Measurements from ENCODE around the gene PRSS38. TPM values are rescaled to one million over a fixed set of nuclear protein-coding genes. Genes with fewer than 3 reads are reported as not detected.

Gene PRSS38
- total RNA-seq, 1 experiment from 2014 or later, result not detected

DNA sequence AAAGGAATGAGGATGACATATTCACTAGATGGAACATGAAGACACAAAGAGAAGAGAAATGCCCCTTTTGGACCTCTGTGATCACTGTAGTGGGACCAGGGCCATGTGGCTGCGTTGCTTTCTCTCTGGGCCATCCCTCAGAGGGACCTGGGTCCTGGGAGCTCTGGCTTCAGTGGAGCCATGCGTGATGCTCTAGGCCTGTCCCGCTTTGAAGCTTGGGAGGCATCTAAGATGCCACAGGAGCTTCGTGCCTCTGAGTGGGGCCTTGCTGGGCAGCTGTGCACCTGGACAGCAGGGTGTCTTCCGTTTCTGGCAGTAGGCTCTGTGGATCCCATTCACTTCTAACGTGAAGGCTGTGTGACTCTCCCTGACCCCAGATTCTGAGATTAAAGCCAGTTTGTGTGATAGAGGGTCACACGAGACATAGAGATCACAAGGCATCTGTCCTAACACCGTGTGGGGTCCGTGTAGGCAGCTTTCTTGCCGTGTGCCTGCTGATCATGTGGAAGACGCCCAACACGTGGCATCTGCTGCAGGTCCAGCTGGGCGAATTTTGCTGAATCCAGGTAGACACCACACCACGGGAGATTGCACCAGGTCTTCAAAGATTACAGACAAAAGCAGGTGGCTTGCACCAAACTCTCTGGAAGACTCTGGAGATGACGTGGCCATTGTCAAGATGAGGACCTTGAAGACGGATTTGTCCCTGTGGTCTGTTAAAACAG is 17.2 kb upstream of the PRSS38 start:
- RAD21 ChIA-PET (ENCODE audit: low non-redundant PET in 1 of 2, low total read pairs in 2 of 2, uncharacterized antibody in 2 of 2, unreplicated experiment in 2 of 2), result no interaction called here
- no TSS peak for BruUV-seq (replicated peaks)
- no peak overlapping the region for H3K4me2 ChIP-seq (ENCODE audit: low read length)
- H3K4me1 ChIP-seq (ENCODE audit: control insufficient read depth in 1 of 2, insufficient read depth in 2 of 2, low read length in 2 of 2), result peaks cover 10 to 13% of the 10 kb centered on the region in 2 experiments
- no peaks in the 10 kb centered on the region for H4K20me1 ChIP-seq (ENCODE audit: insufficient read depth)
- DNase-seq (ENCODE audit: low read depth, low spot score), result no peak
- ATAC-seq, result no peak
- no peaks in the 10 kb centered on the region for H3K36me3 ChIP-seq (ENCODE audit: control insufficient read depth in 1 of 2, insufficient read depth in 2 of 2, low read length in 2 of 2)
- no peaks in the 10 kb centered on the region for H3K27me3 ChIP-seq (ENCODE audit: insufficient read depth, low read length)
- H3K4me3 ChIP-seq (replicated peaks in 1 of 2; ENCODE audit: low read depth in 1 of 2, low read length in 2 of 2), result no peak overlapping the region
- CTCF ChIA-PET, result no interaction called here
- intact Hi-C loops (cut with micrococcal nuclease), result no loop called here
- H3K79me2 ChIP-seq (ENCODE audit: insufficient read depth, low read length), result no peaks in the 10 kb centered on the region
- no peaks in the 10 kb centered on the region for H3K9me2 ChIP-seq (ENCODE audit: insufficient read depth)
- no peak overlapping the region for H2AFZ ChIP-seq (ENCODE audit: low read depth, low read length, poor library complexity, severe bottlenecking)
- POLR2A ChIA-PET, result no interaction called here
- H3K9me3 ChIP-seq (ENCODE audit: control insufficient read depth in 1 of 2, insufficient read depth in 1 of 2, low read depth in 1 of 2, low read length in 2 of 2), result no peaks in the 10 kb centered on the region
- H3K27ac ChIP-seq (ENCODE audit: low read depth, low read length), result no peak overlapping the region
- no peak for TF ChIP-seq JUND (IDR thresholded peaks at IDR 0.05)
- TF ChIP-seq SIN3A (IDR thresholded peaks at IDR 0.05; ENCODE audit: low read depth), result no peak
- no peak for TF ChIP-seq ZNF274 (IDR thresholded peaks at IDR 0.05; ENCODE audit: low read depth, low read length)
- no peak for TF ChIP-seq SRF (IDR thresholded peaks at IDR 0.05; ENCODE audit: low read depth)
- TF ChIP-seq, protein P1, sequence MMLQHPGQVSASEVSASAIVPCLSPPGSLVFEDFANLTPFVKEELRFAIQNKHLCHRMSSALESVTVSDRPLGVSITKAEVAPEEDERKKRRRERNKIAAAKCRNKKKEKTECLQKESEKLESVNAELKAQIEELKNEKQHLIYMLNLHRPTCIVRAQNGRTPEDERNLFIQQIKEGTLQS (IDR thresholded peaks at IDR 0.05), result no peak
- TF ChIP-seq, protein P2, sequence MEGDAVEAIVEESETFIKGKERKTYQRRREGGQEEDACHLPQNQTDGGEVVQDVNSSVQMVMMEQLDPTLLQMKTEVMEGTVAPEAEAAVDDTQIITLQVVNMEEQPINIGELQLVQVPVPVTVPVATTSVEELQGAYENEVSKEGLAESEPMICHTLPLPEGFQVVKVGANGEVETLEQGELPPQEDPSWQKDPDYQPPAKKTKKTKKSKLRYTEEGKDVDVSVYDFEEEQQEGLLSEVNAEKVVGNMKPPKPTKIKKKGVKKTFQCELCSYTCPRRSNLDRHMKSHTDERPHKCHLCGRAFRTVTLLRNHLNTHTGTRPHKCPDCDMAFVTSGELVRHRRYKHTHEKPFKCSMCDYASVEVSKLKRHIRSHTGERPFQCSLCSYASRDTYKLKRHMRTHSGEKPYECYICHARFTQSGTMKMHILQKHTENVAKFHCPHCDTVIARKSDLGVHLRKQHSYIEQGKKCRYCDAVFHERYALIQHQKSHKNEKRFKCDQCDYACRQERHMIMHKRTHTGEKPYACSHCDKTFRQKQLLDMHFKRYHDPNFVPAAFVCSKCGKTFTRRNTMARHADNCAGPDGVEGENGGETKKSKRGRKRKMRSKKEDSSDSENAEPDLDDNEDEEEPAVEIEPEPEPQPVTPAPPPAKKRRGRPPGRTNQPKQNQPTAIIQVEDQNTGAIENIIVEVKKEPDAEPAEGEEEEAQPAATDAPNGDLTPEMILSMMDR (IDR thresholded peaks at IDR 0.05 in 2 of 3, conservative IDR thresholded peaks at IDR 0.05 in 1 of 3; ENCODE audit: borderline replicate concordance in 1 of 3, insufficient read depth in 1 of 3, low read depth in 2 of 3, low read length in 2 of 3), result no peak
- TF ChIP-seq, protein P3, sequence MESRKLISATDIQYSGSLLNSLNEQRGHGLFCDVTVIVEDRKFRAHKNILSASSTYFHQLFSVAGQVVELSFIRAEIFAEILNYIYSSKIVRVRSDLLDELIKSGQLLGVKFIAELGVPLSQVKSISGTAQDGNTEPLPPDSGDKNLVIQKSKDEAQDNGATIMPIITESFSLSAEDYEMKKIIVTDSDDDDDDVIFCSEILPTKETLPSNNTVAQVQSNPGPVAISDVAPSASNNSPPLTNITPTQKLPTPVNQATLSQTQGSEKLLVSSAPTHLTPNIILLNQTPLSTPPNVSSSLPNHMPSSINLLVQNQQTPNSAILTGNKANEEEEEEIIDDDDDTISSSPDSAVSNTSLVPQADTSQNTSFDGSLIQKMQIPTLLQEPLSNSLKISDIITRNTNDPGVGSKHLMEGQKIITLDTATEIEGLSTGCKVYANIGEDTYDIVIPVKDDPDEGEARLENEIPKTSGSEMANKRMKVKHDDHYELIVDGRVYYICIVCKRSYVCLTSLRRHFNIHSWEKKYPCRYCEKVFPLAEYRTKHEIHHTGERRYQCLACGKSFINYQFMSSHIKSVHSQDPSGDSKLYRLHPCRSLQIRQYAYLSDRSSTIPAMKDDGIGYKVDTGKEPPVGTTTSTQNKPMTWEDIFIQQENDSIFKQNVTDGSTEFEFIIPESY (IDR thresholded peaks at IDR 0.05; ENCODE audit: extremely low read depth, insufficient replicate concordance, low read length), result no peak
- TF ChIP-seq CEBPB (IDR thresholded peaks at IDR 0.05; ENCODE audit: low read depth), result no peak
- no peak for TF ChIP-seq CBX3 (IDR thresholded peaks at IDR 0.05; ENCODE audit: low read depth)
- no peak for TF ChIP-seq FOSL1 (IDR thresholded peaks at IDR 0.05; ENCODE audit: low read depth)
- TF ChIP-seq, protein P4, sequence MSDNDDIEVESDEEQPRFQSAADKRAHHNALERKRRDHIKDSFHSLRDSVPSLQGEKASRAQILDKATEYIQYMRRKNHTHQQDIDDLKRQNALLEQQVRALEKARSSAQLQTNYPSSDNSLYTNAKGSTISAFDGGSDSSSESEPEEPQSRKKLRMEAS (IDR thresholded peaks at IDR 0.05), result no peak
- no peak for TF ChIP-seq POLR2AphosphoS5 (IDR thresholded peaks at IDR 0.05; ENCODE audit: low read depth, low read length)
- no peak for TF ChIP-seq RAD21 (IDR thresholded peaks at IDR 0.05; ENCODE audit: low read depth)
- TF ChIP-seq EZH2 (IDR thresholded peaks at IDR 0.05), result no peak
- TF ChIP-seq TCF7L2 (IDR thresholded peaks at IDR 0.05; ENCODE audit: borderline replicate concordance, extremely low read depth, insufficient read depth, insufficient read length), result no peak
- TF ChIP-seq ELF1 (IDR thresholded peaks at IDR 0.05; ENCODE audit: borderline replicate concordance, low read depth), result no peak
- no peak for TF ChIP-seq YY1 (IDR thresholded peaks at IDR 0.05; ENCODE audit: extremely low read depth, insufficient replicate concordance, low read depth, low read length)
- no peak overlapping the region for H3K9ac ChIP-seq (ENCODE audit: low read length)
